GM10847 (cell line): ENCODE measurements around the gene IGSF22.

Source experiments
- POLR2A ChIP-seq: IDR thresholded peaks from 2 replicates; pipeline ENCODE4 v1.6.1; 2011; ENCODE audit not compliant: insufficient read length; ENCODE audit errors: extremely low read depth

The IGSF22 gene

DNA sequence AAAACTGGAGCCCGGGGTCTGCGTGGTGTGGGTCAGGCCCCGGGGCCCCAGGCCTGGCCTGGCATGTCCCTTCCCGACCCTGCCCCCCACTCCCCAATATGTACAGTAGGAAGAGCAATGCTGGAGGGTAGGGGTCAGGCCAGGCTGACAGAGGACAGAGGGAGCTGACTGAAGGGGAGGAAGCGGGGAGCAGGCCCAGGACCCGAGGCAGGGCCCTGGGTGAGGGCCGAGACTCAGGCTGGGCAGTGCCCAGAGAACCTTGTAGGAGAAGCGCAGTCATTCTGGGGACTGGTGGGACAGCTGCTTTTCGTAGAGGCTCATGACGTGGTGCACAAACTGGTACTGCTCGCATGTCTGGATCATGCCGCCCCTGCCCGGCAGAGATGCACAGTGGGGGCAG, 2.7 kb upstream of the IGSF22 start:
- no peak for TF ChIP-seq POLR2A

GRCh38 chr11:18727479-18728236, 1.7 kb upstream of the IGSF22 start:
- no peak for TF ChIP-seq POLR2A

- no peak for TF ChIP-seq POLR2A
Measured at GRCh38 chr11:18723991-18724390, 2.0 kb downstream of the IGSF22 start.

GRCh38 chr11:18722293-18722637, 3.7 kb downstream of the IGSF22 start:
- TF ChIP-seq POLR2A = no peak

GRCh38 chr11:18721561-18722292, 4.3 kb downstream of the IGSF22 start:
- no peak for TF ChIP-seq POLR2A

GRCh38 chr11:18720808-18721560, 5.0 kb downstream of the IGSF22 start:
- no peak for TF ChIP-seq POLR2A

DNA sequence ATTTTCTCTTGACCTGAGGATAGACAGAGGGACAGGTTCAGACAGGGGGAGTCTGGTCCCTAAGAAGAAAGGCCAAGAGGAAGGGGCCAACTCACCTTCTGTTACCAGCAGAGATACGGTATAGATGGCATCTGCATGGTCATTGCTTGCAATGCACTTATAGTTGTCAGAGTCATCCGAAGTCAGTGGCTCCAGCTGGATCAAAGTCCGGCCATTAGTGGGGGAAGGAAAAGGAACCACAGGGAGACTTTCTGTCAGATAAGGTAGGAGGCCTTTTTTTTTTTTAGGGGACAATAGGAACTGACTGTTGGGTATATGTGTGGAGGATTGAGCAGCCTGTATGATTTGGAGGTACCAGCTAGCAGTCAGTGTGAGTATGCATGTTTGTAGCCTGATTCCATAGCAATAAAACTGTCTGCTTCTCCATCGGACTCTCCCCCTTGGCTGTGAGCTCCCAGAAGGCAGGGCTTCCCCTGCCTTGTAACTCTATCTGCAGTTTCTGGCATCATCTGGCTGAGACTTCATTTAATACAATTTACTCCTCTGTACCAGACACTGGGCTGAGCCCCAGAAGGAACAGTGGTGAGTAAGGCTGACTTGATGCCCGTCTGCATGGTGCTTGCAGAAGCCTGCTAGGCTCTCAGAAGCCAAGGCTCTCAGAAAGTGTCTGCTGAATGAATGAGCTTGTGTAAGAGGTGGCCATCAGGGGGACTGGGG, 5.7 kb downstream of the IGSF22 start:
- TF ChIP-seq POLR2A = no peak

GRCh38 chr11:18715476-18715875, 10.5 kb downstream of the IGSF22 start:
- TF ChIP-seq POLR2A = no peak

GRCh38 chr11:18714443-18714780, 11.6 kb downstream of the IGSF22 start:
- TF ChIP-seq POLR2A = no peak

DNA sequence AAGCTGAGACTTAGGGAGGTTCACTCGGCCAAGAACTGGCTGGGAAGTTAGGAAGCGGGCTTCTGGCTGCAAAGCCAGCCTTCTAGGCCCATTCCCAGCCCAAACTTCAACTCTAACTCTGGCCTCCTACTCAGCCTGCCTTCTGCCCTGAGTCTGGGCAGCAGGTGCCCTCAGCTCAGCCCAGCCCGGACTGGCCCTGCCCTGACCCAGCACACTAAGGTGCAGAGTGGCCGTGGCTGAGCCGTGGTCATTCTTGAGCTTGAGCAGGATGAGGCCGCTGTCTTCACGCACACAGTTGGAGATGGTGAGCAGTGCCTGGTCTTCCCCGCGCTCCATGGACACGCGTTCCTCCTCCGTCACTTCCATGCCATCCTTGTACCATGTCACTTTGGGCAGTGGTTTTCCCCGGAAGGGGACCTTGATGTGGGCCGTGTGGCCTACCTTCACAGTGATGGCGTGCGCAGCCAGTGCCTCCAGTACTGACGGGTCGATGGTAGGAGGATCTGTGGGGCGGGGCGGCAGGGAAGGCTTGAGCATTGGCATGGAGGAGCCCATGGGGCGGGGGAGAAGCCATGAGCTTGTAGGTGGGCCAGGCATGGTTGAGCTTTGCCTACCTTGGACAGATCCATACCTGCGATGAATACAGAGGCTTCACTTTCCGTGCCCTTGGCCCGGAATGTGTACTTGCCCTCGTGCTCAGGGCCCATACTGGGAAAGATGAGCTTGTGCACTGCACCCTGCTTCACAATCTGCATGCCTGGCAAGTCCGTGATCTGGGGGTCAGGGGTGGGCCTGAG, 12.1 kb downstream of the IGSF22 start:
- TF ChIP-seq POLR2A = no peak

DNA sequence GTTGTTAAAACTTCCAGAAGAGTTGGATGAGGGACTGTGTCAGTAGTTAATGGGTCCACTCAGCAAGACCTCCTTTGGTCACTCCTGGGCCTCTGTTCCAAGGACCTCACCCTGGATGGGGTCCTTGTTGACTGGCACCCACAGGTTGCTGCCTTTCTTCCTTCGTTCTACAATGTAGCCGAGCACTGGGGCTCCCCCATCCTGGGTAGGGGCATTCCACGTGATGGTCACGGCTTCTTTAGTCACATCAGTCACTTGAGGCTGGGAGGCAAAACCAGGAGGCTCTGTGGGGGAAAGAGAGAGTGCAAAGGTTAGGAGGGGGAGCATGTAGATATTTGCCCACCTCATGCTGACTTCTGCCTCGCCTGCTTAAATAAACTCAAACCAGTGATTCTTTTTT, 15.4 kb downstream of the IGSF22 start:
- no peak for TF ChIP-seq POLR2A

DNA sequence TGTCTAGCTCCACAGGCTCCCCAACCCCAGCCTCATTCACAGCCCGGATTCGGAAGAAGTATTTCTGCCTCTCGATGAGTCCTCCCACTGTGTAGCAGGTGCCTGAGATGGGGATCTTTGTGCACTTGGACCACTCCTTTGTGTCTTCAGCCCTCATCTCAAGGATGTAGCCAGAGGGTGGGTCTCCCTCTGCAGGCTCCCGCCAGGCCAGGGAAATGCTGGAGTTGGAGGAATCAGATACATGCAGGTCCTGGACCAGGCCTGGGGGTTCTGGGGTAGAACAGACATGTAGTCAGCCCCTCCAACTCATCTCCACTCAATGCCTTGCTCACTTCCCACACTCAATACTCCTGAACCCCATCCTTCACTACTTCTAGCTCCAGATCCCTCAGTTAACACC, 16.6 kb downstream of the IGSF22 start:
- TF ChIP-seq POLR2A = no peak

- no peak for TF ChIP-seq POLR2A
Measured at GRCh38 chr11:18707811-18708340, 18.1 kb downstream of the IGSF22 start.
